ENCODE results near the gene GRPEL2. TPM values are rescaled to one million over a fixed set of nuclear protein-coding genes. Genes with fewer than 3 reads are reported as not detected.

The GRPEL2 gene
- total RNA-seq, 8 experiments from 2014 or later: 9.7 to 33.1 (median 24.0) TPM

DNA sequence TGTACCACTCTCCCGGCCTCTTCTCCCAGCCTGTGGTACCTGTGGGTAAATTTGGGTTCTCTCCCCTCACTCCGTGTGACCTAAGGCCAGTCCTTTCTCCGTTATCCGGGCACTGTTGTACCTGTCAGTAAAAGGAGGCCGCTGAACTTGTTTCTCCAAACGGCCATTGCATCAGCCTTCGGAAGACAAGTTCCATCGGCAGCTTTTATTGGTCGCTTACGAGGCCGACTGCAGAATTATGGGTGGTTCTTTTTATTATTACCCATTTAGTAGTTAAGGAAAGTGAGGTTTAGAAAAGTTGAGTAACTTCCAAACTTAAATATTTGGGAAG is 558 bp downstream of the GRPEL2 start:
- in situ Hi-C loops (cut with MboI; ENCODE audit: low pct_unique_long_range_greater_than_20kb in 2 of 9, low sequenced_read_pairs in 9 of 9, unreplicated experiment in 9 of 9): no loop called here

DNA sequence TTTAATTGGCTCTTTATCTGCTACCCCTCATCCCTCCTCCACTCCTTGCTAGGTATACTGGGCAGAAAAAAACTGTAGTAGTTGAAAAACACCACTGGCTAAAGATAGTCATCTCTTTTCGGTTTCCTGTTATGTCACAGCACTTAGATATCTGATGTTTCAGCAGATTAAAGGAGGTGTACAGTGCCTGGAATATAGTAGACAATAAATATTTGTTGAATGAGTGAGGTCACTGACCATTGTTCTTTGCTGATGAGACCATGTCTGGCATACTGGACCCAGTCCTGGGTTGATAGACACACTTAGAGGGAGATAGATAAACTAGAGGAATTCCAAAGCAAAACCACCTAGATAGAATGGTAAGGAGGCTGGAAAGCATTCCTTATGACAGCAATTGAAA is 3.2 kb downstream of the GRPEL2 start:
- peaks cover 12 to 13% of the 10 kb centered on the region in 2 donors for H3K4me1 ChIP-seq (replicated peaks in 1 of 2)
- ATAC-seq (replicated peaks in 6 of 8): no peak
- in situ Hi-C loops (cut with MboI; ENCODE audit: low pct_unique_long_range_greater_than_20kb in 2 of 9, low sequenced_read_pairs in 9 of 9, unreplicated experiment in 9 of 9): no loop called here
- H3K4me3 ChIP-seq: no peak overlapping the region
- H3K27ac ChIP-seq: no peak overlapping the region
- 67 to 100% (median 100%) methylated on average over 1 of the region's 1 CpG for WGBS, 10 experiments

More for the DNA sequence above, 558 bp downstream of the GRPEL2 start:
- Histone ChIP-seq H3K27ac (peak overlapping the region; percentile 56 to 87), H3K4me1 (replicated peaks in 1 of 2) (peaks cover 12 to 13% of the 10 kb centered on the region in 2 donors), H3K4me3 (peak overlapping the region; percentile 61 to 89 (median 85))
- 0 to 3% (median 0%) methylated on average over 1 to 10 of the region's 11 CpGs; no CpG with 5 or more reads in 3 of the 10 experiments for WGBS, 10 experiments
- ATAC-seq (replicated peaks in 6 of 8): peak in 4 of 8 experiments; percentile 1 to 8 (median 4)

DNA sequence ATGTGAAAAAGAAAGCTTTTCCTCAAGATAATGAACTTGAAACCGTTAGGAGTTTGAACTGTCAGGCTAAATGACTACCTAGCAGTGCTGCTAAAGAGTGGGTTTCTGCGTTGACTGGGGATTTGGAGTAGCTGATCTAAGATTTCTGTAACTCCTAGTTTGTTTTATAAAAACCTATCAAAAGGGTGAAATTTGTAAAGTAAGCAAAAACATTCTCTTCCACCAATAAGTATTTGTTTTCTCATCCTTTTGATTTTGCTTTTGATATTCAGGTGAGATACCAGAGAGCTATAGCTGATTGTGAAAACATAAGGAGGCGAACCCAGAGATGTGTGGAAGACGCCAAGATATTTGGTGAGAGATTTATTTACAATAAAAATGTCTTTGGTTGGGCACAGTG is 4.1 kb downstream of the GRPEL2 start:
- H3K27ac ChIP-seq: no peak overlapping the region
- H3K4me3 ChIP-seq: no peak overlapping the region
- 60 to 100% (median 98%) methylated on average over 1 to 4 of the region's 4 CpGs for WGBS, 10 experiments
- H3K4me1 ChIP-seq (replicated peaks in 1 of 2): peaks cover 8% of the 10 kb centered on the region in 2 donors
- in situ Hi-C loops (cut with MboI; ENCODE audit: low pct_unique_long_range_greater_than_20kb in 2 of 9, low sequenced_read_pairs in 9 of 9, unreplicated experiment in 9 of 9): no loop called here
- ATAC-seq (replicated peaks in 6 of 8): no peak

DNA sequence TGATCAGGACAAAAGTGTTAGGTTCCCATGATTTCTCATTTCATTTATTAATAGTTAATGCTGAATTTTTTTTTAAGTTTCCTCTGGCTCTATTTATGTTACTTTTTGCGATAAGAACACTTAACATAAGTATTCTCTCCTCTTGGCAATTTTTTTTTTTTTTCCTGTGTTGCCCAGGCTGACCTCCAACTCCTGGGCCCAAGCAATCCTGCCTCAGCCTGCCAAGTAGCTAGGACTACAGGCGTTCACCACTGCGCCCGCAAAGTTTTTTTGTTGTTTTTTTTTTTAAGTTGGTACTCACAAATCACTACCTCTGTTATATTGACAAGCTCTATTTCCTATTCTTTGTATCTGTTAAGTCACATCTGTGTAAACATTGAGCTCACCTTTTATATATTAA is 6.9 kb downstream of the GRPEL2 start:
- H3K4me1 ChIP-seq (replicated peaks in 1 of 2): peaks cover 5 to 9% of the 10 kb centered on the region in 2 donors
- H3K4me3 ChIP-seq: no peak overlapping the region
- no peak overlapping the region for H3K27ac ChIP-seq
- 64 to 100% (median 98%) methylated on average over 1 to 4 of the region's 4 CpGs for WGBS, 10 experiments
- in situ Hi-C loops (cut with MboI; ENCODE audit: low pct_unique_long_range_greater_than_20kb in 2 of 9, low sequenced_read_pairs in 9 of 9, unreplicated experiment in 9 of 9): loop anchor here in 3 of 9 experiments (25.0 kb wide), 1 partner anchor 210 kb away; the partner anchor contains the start of gene CSNK1A1 (in 3 of the 3)
- ATAC-seq (replicated peaks in 6 of 8): no peak

DNA sequence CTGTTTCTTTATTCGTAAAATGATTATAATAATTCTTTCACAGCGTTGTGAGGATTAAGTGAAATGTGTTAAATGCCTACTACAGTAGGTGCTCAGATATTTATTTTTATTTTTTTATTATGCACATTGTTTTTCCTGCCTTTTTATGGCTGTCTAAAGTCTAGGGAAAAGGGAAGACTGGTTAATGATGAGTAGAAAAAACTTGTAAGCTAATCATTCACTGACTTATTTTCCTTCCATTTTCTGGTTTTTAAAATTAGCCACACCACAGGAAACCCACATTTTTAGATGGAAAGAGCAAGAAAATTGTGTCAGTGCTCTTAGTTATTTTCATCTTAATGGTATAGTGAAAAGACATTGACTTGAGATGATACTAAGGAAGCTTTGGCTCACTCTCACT is 8.6 kb downstream of the GRPEL2 start:
- Histone ChIP-seq H3K4me3 (no peak overlapping the region), H3K27ac (no peak overlapping the region), H3K4me1 (replicated peaks in 1 of 2) (peaks cover 10 to 11% of the 10 kb centered on the region in 2 donors)
- 88 to 100% (median 100%) methylated on average over 1 to 2 of the region's 2 CpGs; no CpG with 5 or more reads in 1 of the 10 experiments for WGBS, 10 experiments
- ATAC-seq (replicated peaks in 6 of 8): no peak
- in situ Hi-C loops (cut with MboI; ENCODE audit: low pct_unique_long_range_greater_than_20kb in 2 of 9, low sequenced_read_pairs in 9 of 9, unreplicated experiment in 9 of 9): loop anchor here in 3 of 9 experiments (25.0 kb wide), 1 partner anchor 208 kb away; the partner anchor contains the start of gene CSNK1A1 (in 3 of the 3)

DNA sequence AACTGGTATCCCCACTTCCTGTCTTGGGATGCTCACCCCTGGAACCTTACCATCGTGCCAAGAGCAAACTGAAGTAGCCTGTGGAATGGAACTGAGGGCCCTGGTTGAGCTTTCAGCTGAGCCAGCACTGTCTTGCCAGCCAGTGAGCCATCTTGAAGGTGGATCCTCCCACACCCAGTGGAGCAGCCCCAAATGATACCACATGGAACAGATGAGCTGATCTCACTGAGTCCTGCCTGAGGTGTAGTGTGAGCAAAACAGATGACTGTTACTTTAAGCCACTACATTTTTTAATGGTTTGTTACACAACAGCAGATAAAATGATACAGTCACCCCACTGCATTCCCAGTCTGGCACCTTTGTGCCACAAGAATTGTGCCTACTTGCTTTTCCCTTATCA is 10.4 kb downstream of the GRPEL2 start:
- in situ Hi-C loops (cut with MboI; ENCODE audit: low pct_unique_long_range_greater_than_20kb in 2 of 9, low sequenced_read_pairs in 9 of 9, unreplicated experiment in 9 of 9): loop anchor here in 3 of 9 experiments (25.0 kb wide), 1 partner anchor 207 kb away; the partner anchor contains the start of gene CSNK1A1 (in 3 of the 3)
- WGBS, 10 experiments: 88% methylated on average over 1 of the region's 1 CpG; no CpG with 5 or more reads in 9 of the 10 experiments
- H3K4me3 ChIP-seq: no peak overlapping the region
- ATAC-seq (replicated peaks in 6 of 8): no peak
- H3K4me1 ChIP-seq (replicated peaks in 1 of 2): peaks cover 13% of the 10 kb centered on the region in 2 donors
- no peak overlapping the region for H3K27ac ChIP-seq

DNA sequence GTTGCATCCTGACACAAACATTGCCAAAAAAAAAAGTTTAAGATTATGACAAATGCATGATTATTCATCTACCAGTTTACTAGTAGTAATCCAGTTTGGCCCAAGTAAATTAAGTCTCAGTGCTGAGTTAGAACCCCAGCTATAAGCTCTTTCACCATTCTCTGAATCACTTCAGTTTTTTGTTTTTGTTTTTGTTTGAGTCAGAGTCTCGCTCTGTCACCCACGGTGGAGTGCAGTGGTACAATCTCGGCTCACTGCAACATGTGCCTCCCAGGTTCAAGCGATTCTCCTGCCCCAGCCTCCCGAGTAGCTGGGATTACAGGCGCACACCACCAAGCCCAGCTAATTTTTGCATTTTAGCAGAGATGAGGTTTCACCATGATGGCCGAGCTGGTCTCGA is 11.1 kb downstream of the GRPEL2 start:
- H3K4me3 ChIP-seq: no peak overlapping the region
- no peak for ATAC-seq (replicated peaks in 6 of 8)
- in situ Hi-C loops (cut with MboI; ENCODE audit: low pct_unique_long_range_greater_than_20kb in 2 of 9, low sequenced_read_pairs in 9 of 9, unreplicated experiment in 9 of 9): loop anchor here in 3 of 9 experiments (25.0 kb wide), 1 partner anchor 206 kb away; the partner anchor contains the start of gene CSNK1A1 (in 3 of the 3)
- 82 to 98% (median 90%) methylated on average over 1 to 8 of the region's 8 CpGs; no CpG with 5 or more reads in 5 of the 10 experiments for WGBS, 10 experiments
- H3K27ac ChIP-seq: no peak overlapping the region
- peaks cover 13% of the 10 kb centered on the region in 2 donors for H3K4me1 ChIP-seq (replicated peaks in 1 of 2)

DNA sequence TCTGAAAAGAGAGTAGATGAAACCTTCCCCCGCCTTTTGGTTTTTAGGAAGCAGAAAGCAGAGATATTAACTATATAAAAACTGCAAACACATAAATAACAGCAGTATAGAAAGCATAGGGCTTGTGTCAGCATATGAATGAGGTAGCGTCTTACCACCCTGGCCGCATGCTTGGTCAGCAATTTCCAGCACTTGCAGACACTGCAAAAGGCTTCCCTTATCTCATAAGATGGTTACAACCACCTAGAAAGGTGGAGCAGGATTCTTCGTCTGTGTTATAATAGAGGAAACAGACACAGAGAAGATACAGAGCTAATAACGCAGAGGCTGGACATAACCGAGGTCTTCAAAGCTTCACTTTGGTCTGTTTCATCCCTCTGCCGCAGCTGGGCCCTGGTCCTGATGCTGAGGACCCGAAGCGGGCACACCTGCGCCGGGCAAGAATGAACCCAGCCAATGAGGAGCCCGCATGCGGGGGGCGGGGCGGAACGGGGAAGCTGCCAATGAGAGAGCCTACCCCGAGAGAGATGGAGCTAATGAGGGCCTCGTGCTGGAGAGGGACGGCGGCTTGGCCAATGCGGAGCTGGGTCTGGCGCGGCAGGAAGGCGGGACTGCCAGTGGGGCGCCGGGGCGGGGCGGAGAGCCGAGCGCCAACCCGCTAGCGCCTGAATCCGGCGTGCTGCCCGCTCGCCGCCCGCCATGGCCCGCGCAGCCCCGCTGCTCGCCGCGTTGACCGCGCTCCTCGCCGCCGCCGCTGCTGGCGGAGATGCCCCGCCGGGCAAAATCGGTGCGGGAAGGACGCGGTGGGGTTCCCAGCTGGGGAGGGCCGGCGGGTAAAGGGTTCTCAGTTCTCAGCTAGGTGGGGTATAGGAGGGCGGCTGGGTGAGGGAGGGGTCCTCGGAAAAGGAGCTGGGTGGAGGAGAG is 12.3 kb downstream of the GRPEL2 start, which contains the start of gene PCYOX1L:
Gene PCYOX1L (plus strand): TSS at position 677 of the 924 bp plus-strand sequence. CDS start 23 bp downstream, at position 700.
- peak; percentile 98 to 100 (median 98) for ATAC-seq (replicated peaks in 6 of 8)
- peaks cover 13% of the 10 kb centered on the region in 2 donors for H3K4me1 ChIP-seq (replicated peaks in 1 of 2)
- H3K4me3 ChIP-seq: peak within 1 kb of the TSS; percentile 91 to 99 (median 98)
- H3K27ac ChIP-seq: peak within 1 kb of the TSS; percentile 82 to 83
- in situ Hi-C loops (cut with MboI; ENCODE audit: low pct_unique_long_range_greater_than_20kb in 2 of 9, low sequenced_read_pairs in 9 of 9, unreplicated experiment in 9 of 9): loop anchor here in 3 of 9 experiments (25.0 kb wide), 1 partner anchor 205 kb away; the partner anchor contains the start of gene CSNK1A1 (in 3 of the 3)
- 0 to 29% (median 1%) methylated on average over 1 to 12 of the region's 61 CpGs for WGBS, 10 experiments

DNA sequence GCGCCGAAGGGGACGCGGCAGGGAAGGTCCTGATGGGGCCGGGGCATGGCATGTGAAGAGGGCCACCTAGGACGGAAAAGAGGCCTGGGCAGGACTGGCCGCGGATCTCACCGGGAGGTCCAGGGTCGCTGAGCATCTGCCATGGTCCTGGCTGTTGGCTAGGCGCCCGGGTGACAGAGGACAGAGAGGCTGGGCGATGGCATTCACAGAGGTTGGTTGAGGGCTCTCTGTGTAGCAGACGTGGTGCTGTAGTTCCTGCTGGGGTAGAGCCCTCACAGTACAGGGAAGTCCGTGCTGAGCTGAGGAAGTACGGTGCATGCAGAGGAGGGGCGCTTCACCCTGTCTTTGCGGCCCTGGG is 13.0 kb downstream of the GRPEL2 start:
- 0 to 5% (median 0%) methylated on average over 1 to 8 of the region's 18 CpGs; no CpG with 5 or more reads in 6 of the 10 experiments for WGBS, 10 experiments
- peak in 2 of 8 experiments; percentile 18 to 26 for ATAC-seq (replicated peaks in 6 of 8)
- H3K4me1 ChIP-seq (replicated peaks in 1 of 2): peaks cover 13% of the 10 kb centered on the region in 2 donors
- in situ Hi-C loops (cut with MboI; ENCODE audit: low pct_unique_long_range_greater_than_20kb in 2 of 9, low sequenced_read_pairs in 9 of 9, unreplicated experiment in 9 of 9): loop anchor here in 3 of 9 experiments (25.0 kb wide), 1 partner anchor 204 kb away; the partner anchor contains the start of gene CSNK1A1 (in 3 of the 3)
- peak overlapping the region; percentile 82 to 83 for H3K27ac ChIP-seq
- H3K4me3 ChIP-seq: peak overlapping the region; percentile 91 to 99 (median 98)

DNA sequence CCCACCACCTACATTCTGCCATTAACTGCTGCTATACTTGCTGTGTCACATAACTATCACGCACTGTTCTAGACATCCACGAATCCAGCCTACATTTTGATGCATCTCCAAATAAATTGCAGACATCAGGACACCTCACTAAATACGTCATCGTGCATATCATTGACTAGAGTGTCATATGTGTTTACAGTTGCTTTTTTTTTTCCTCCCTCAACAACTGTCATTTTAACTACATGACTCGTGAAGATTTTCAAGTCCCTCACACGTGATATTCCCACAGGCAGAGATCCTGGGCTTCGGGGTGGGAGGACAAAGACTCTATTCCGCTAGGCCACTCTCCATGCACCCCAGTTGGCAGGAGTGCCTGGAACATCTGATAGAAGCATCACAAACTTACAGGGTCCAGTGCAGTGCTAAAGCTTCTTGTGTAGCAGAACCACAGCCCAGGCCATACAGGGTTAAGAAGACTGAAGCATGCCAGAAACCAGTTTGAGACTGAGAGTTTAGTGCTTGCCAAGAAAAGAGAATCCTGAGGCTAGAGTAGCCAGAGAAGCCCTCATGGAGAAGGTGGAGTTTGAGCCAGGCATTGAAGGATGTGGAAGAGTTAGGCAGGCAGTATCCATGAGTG is 13.7 kb downstream of the GRPEL2 start:
- Histone ChIP-seq H3K27ac (no peak overlapping the region), H3K4me3 (peak overlapping the region; percentile 91 to 99 (median 98)), H3K4me1 (replicated peaks in 1 of 2) (peaks cover 13 to 19% of the 10 kb centered on the region in 2 donors)
- in situ Hi-C loops (cut with MboI; ENCODE audit: low pct_unique_long_range_greater_than_20kb in 2 of 9, low sequenced_read_pairs in 9 of 9, unreplicated experiment in 9 of 9): loop anchor here in 3 of 9 experiments (25.0 kb wide), 1 partner anchor 203 kb away; the partner anchor contains the start of gene CSNK1A1 (in 3 of the 3)
- no peak for ATAC-seq (replicated peaks in 6 of 8)
- 27 to 100% (median 85%) methylated on average over 1 to 8 of the region's 8 CpGs; no CpG with 5 or more reads in 1 of the 10 experiments for WGBS, 10 experiments

DNA sequence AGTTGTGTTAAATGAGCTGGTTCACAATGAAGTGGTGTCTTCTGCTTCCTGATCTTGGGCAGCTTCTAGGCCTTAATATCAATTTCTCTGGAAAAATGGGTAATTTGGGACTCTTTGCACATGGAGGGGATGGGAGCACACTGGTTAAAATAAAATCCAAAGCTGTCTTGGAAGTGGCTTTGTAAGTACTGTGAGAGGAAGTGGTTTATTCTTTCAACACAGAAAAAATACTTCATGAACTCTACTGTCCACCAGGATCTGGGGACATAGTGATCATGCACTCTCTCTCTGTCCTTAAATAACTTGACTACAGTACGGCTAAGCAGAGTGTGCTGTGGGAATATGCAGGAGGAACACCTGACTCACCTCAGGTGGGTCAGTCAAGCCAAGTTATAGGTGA is 15.0 kb downstream of the GRPEL2 start:
- H3K4me3 ChIP-seq: no peak overlapping the region
- H3K4me1 ChIP-seq (replicated peaks in 1 of 2): peaks cover 13 to 19% of the 10 kb centered on the region in 2 donors
- no peak overlapping the region for H3K27ac ChIP-seq
- WGBS, 10 experiments: 80 to 100% (median 93%) methylated on average over 1 of the region's 1 CpG; no CpG with 5 or more reads in 4 of the 10 experiments
- no peak for ATAC-seq (replicated peaks in 6 of 8)
- in situ Hi-C loops (cut with MboI; ENCODE audit: low pct_unique_long_range_greater_than_20kb in 2 of 9, low sequenced_read_pairs in 9 of 9, unreplicated experiment in 9 of 9): loop anchor here in 3 of 9 experiments (25.0 kb wide), 1 partner anchor 202 kb away; the partner anchor contains the start of gene CSNK1A1 (in 3 of the 3)

DNA sequence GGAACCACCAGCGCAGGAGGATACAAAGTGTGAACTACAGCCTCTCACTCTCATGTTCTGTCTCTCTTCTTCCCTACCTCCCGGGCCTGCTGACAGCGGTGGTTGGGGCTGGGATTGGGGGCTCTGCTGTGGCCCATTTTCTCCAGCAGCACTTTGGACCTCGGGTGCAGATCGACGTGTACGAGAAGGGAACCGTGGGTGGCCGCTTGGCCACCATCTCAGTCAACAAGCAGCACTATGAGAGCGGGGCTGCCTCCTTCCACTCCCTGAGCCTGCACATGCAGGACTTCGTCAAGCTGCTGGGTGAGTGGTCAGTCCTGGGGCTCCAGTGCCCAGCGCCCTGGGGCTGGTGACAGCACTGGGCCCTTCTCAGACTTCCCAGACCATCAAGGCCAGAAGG is 17.2 kb downstream of the GRPEL2 start:
- WGBS, 10 experiments: 83 to 100% (median 90%) methylated on average over 1 to 10 of the region's 12 CpGs; no CpG with 5 or more reads in 5 of the 10 experiments
- H3K4me1 ChIP-seq (replicated peaks in 1 of 2): peaks cover 8 to 19% of the 10 kb centered on the region in 2 donors
- in situ Hi-C loops (cut with MboI; ENCODE audit: low pct_unique_long_range_greater_than_20kb in 2 of 9, low sequenced_read_pairs in 9 of 9, unreplicated experiment in 9 of 9): loop anchor here in 3 of 9 experiments (25.0 kb wide), 1 partner anchor 200 kb away; the partner anchor contains the start of gene CSNK1A1 (in 3 of the 3)
- H3K4me3 ChIP-seq: no peak overlapping the region
- no peak for ATAC-seq (replicated peaks in 6 of 8)
- H3K27ac ChIP-seq: no peak overlapping the region
